Panc1 (cell line): ENCODE results near the gene CXCR2. TPM values are rescaled to one million over a fixed set of nuclear protein-coding genes. Genes with fewer than 3 reads are reported as not detected.

Experiments used
- ATAC-seq: fragments of 200-7000 bp; cut with Tn5 transposase; 2 replicates; pipeline ENCODE4 v1.9.1; 2020; ENCODE audit warnings: mild to moderate bottlenecking, moderate library complexity
- BruUV-seq: library from RNA; stranded (reverse); fragments of 400-500 nt; replicated peaks from 2 replicates; lab custom pipeline; 2021; lab: Mats Ljungman, UMichigan
- CTCF ChIA-PET: fragments of 300-600 bp; sonication (Branson Sonifier 250); formaldehyde crosslinking; loops from one replicate; lab custom pipeline; 2022; ENCODE audit warnings: antibody characterized with exemption; lab: Charles Lee
- POLR2A ChIA-PET: fragments of 300-600 bp; sonication (Branson Sonifier 250); formaldehyde crosslinking; loops from one replicate; lab custom pipeline; 2022; ENCODE audit warnings: antibody characterized with exemption; lab: Charles Lee
- DNase-seq: peaks from one replicate; pipeline ENCODE4 v3.0.0-alpha.2; 2010; ENCODE audit warnings: low read depth, low spot score
- H3K27ac ChIP-seq: 2 replicates; pipeline ENCODE4 v1.5.1; 2011; ENCODE audit warnings: mild to moderate bottlenecking, low read length, inconsistent platforms
- H3K27me3 ChIP-seq: fragments of 200-500 bp; sonication (Bioruptor generic); 2 replicates; pipeline ENCODE4 v1.6.0; 2014; ENCODE audit warnings: low read length, inconsistent platforms; ENCODE audit not compliant: control insufficient read depth, insufficient read depth
- H3K36me3 ChIP-seq: fragments of 200-500 bp; sonication (Bioruptor generic); 2 replicates; pipeline ENCODE4 v1.5.1; 2014; ENCODE audit warnings: inconsistent platforms, mild to moderate bottlenecking, low read length, moderate library complexity; ENCODE audit not compliant: control insufficient read depth, insufficient read depth
- H3K4me1 ChIP-seq: 2 replicates; pipeline ENCODE4 v1.5.1; 2011; ENCODE audit warnings: inconsistent platforms, mild to moderate bottlenecking, low read length, moderate library complexity; ENCODE audit not compliant: control insufficient read depth, insufficient read depth
- H3K4me3 ChIP-seq, 2 experiments: 2 replicates each; pipeline ENCODE4 v1.5.1; 2011 to 2012; ENCODE audit warnings: low read depth in 2 of 2, low read length in 2 of 2, mild to moderate bottlenecking in 2 of 2, inconsistent platforms in 1 of 2, moderate library complexity in 1 of 2
- H3K9me3 ChIP-seq: fragments of 200-500 bp; sonication (Bioruptor generic); 2 replicates; pipeline ENCODE4 v1.5.1; 2014; ENCODE audit warnings: low read depth, mild to moderate bottlenecking, inconsistent platforms, low read length, moderate library complexity; ENCODE audit not compliant: control insufficient read depth, insufficient read depth
- CTCF ChIP-seq: fragments of 450-650 bp; IDR thresholded peaks from 2 replicates; pipeline ENCODE4 v1.5.1; 2017; ENCODE audit warnings: mild to moderate bottlenecking
- POLR2AphosphoS5 ChIP-seq: IDR thresholded peaks from 2 replicates; pipeline ENCODE4 v1.6.1; 2012; ENCODE audit warnings: mild to moderate bottlenecking, low read depth, low read length, moderate library complexity
- REST ChIP-seq, 2 experiments: IDR thresholded peaks; 2 replicates each; pipeline ENCODE4 v1.6.1; 2011 to 2012; ENCODE audit warnings: low read depth in 2 of 2, control low read depth in 1 of 2, low read length in 1 of 2, mild to moderate bottlenecking in 1 of 2, moderate library complexity in 1 of 2; ENCODE audit not compliant: insufficient read depth in 1 of 2
- SIN3A ChIP-seq: IDR thresholded peaks from 2 replicates; pipeline ENCODE4 v1.6.1; 2012; ENCODE audit warnings: low read depth, mild to moderate bottlenecking, low read length, moderate library complexity, borderline replicate concordance; ENCODE audit not compliant: insufficient read depth
- TCF7L2 ChIP-seq: IDR thresholded peaks from 2 replicates; pipeline ENCODE4 v1.6.1; 2011; ENCODE audit warnings: mild to moderate bottlenecking, low read depth, low read length, inconsistent platforms
- in situ Hi-C: cut with HindIII; loops from 2 replicates; pipeline ENCODE4 v1.10.0; 2016; ENCODE audit warnings: low sequenced_read_pairs, low pct_unique_long_range_greater_than_20kb
- intact Hi-C: fragments of 100-400 bp; cut with micrococcal nuclease; formaldehyde crosslinking; loops from one replicate; pipeline ENCODE4 v1.10.0; 2022; ENCODE audit not compliant: unreplicated experiment
- total RNA-seq: library from RNA; stranded (reverse); gene quantifications from one replicate; pipeline ENCODE4 v1.2.1, GENCODE V29; 2021; ENCODE audit not compliant: unreplicated experiment

The CXCR2 gene
- total RNA-seq, 1 experiment from 2014 or later: not detected

- TF ChIP-seq POLR2AphosphoS5 (no peak), TCF7L2 (no peak), CTCF (no peak), REST (IDR thresholded peaks at IDR 0.05; ENCODE audit: insufficient read depth in 1 of 2, low read depth in 2 of 2, low read length in 1 of 2) (no peak), SIN3A (no peak)
- intact Hi-C loops (no loop called here), in situ Hi-C loops (no loop called here)
- ChIA-PET POLR2A (no interaction called here), CTCF (no interaction called here)
- H3K4me1 ChIP-seq: no peaks in the 10 kb centered on the region
- no TSS peak for BruUV-seq
- no peak overlapping the region for H3K4me3 ChIP-seq
- ATAC-seq (peak; percentile 42), DNase-seq (no peak)
- H3K9me3 ChIP-seq: no peaks in the 10 kb centered on the region
- H3K27ac ChIP-seq: no peak overlapping the region
- peaks cover 2% of the 10 kb centered on the region; the same call in 1 of the 2 replicates for H3K27me3 ChIP-seq
- no peaks in the 10 kb centered on the region for H3K36me3 ChIP-seq
Measured at GRCh38 chr2:218079943-218080913, 45.6 kb upstream of the CXCR2 start.

GRCh38 chr2:218081063-218081462 lies 44.8 kb upstream of the CXCR2 start:
- POLR2A ChIA-PET: no interaction called here
- Histone ChIP-seq H3K4me3 (no peak overlapping the region), H3K9me3 (no peaks in the 10 kb centered on the region), H3K27me3 (peaks cover 2% of the 10 kb centered on the region; the same call in 1 of the 2 replicates), H3K36me3 (no peaks in the 10 kb centered on the region), H3K4me1 (no peaks in the 10 kb centered on the region), H3K27ac (no peak overlapping the region)
- ATAC-seq: no peak
- no TSS peak for BruUV-seq
- no peak for DNase-seq
- CTCF ChIA-PET: no interaction called here
- intact Hi-C loops: no loop called here
- TF ChIP-seq REST (IDR thresholded peaks at IDR 0.05; ENCODE audit: insufficient read depth in 1 of 2, low read depth in 2 of 2, low read length in 1 of 2) (no peak), CTCF (no peak), SIN3A (no peak), TCF7L2 (no peak), POLR2AphosphoS5 (no peak)
- in situ Hi-C loops: no loop called here
